IMR-90 (cell line): Measurements from ENCODE around the gene ISM1. TPM values are rescaled to one million over a fixed set of nuclear protein-coding genes. Genes with fewer than 3 reads are reported as not detected.

ENCODE experiments used
- ATAC-seq: fragments of 200-7000 bp; cut with Tn5 transposase; 2 replicates; pipeline ENCODE4 v1.9.1; 2020; ENCODE audit warnings: low read depth, mild to moderate bottlenecking, moderate library complexity
- BruUV-seq: library from RNA; stranded (reverse); fragments of 400-500 nt; replicated peaks from 2 replicates; lab custom pipeline; 2021; lab: Mats Ljungman, UMichigan
- CTCF ChIA-PET: fragments of 300-600 bp; formaldehyde crosslinking; extraction: SDS; loops from one replicate; lab custom pipeline; 2021; ENCODE audit warnings: antibody characterized with exemption; lab: Yijun Ruan, JAX
- POLR2A ChIA-PET: fragments of 300-600 bp; sonication (Branson Sonifier 250); formaldehyde crosslinking; loops from one replicate; lab custom pipeline; 2022; ENCODE audit warnings: antibody characterized with exemption; ENCODE audit not compliant: unreplicated experiment; lab: Charles Lee
- DNase-seq: peaks from one replicate; pipeline ENCODE4 v3.0.0; 2013
- H2AFZ ChIP-seq: replicated peaks from 2 replicates; pipeline ENCODE3; 2013; ENCODE audit warnings: low read length, mild to moderate bottlenecking; ENCODE audit not compliant: poor library complexity
- H2AK5ac ChIP-seq: 2 replicates; pipeline ENCODE4 v1.6.1; 2013; ENCODE audit warnings: low read depth, low read length, inconsistent platforms
- H2AK9ac ChIP-seq: replicated peaks from 2 replicates; pipeline ENCODE3; 2013; ENCODE audit warnings: mild to moderate bottlenecking, low read depth, low read length, moderate library complexity; ENCODE audit not compliant: poor library complexity
- H2BK120ac ChIP-seq: 2 replicates; pipeline ENCODE4 v1.6.1; 2013; ENCODE audit warnings: low read depth, low read length, inconsistent platforms
- H2BK15ac ChIP-seq: 3 replicates; pipeline ENCODE4 v1.6.1; 2013; ENCODE audit warnings: low read depth, low read length, inconsistent platforms
- H2BK20ac ChIP-seq: 2 replicates; pipeline ENCODE4 v1.6.1; 2013; ENCODE audit warnings: low read depth, mild to moderate bottlenecking, inconsistent platforms, low read length, moderate library complexity
- H2BK5ac ChIP-seq: 2 replicates; pipeline ENCODE4 v1.6.1; 2013; ENCODE audit warnings: mild to moderate bottlenecking, low read depth, low read length, inconsistent platforms; ENCODE audit not compliant: poor library complexity, severe bottlenecking
- H3K14ac ChIP-seq: replicated peaks from 2 replicates; pipeline ENCODE4 v1.6.1; 2013; ENCODE audit warnings: low read depth, low read length, inconsistent platforms
- H3K18ac ChIP-seq: 2 replicates; pipeline ENCODE4 v1.6.1; 2013; ENCODE audit warnings: low read depth, low read length, control low read depth
- H3K23ac ChIP-seq: 2 replicates; pipeline ENCODE4 v1.6.1; 2013; ENCODE audit warnings: low read depth, low read length, inconsistent platforms
- H3K27ac ChIP-seq: 2 replicates; pipeline ENCODE4 v1.5.1; 2013; ENCODE audit warnings: mild to moderate bottlenecking, control low read depth, low read length; ENCODE audit not compliant: insufficient read depth
- H3K27me3 ChIP-seq: 2 replicates; pipeline ENCODE4 v1.6.1; 2013; ENCODE audit warnings: low read length; ENCODE audit not compliant: control insufficient read depth, insufficient read depth
- H3K36me3 ChIP-seq: 2 replicates; pipeline ENCODE4 v1.6.1; 2013; ENCODE audit warnings: low read length, mixed read lengths; ENCODE audit not compliant: control insufficient read depth, insufficient read depth
- H3K4ac ChIP-seq: 2 replicates; pipeline ENCODE4 v1.6.1; 2013; ENCODE audit warnings: low read depth, low read length, inconsistent platforms
- H3K4me1 ChIP-seq: 2 replicates; pipeline ENCODE4 v1.6.1; 2013; ENCODE audit warnings: low read length, mixed read lengths; ENCODE audit not compliant: control insufficient read depth, insufficient read depth
- H3K4me2 ChIP-seq: 2 replicates; pipeline ENCODE4 v1.6.1; 2013; ENCODE audit warnings: low read depth, mild to moderate bottlenecking, control low read depth, low read length, moderate library complexity
- H3K4me3 ChIP-seq: 2 replicates; pipeline ENCODE4 v1.5.1; 2013; ENCODE audit warnings: low read depth, mild to moderate bottlenecking, control low read depth, low read length, moderate library complexity; ENCODE audit not compliant: insufficient read depth
- H3K56ac ChIP-seq: 2 replicates; pipeline ENCODE4 v1.6.1; 2013; ENCODE audit warnings: low read length, inconsistent platforms; ENCODE audit not compliant: insufficient read depth; ENCODE audit errors: extremely low read depth
- H3K79me1 ChIP-seq, 2 experiments: 2 replicates each; pipeline ENCODE4 v1.6.1; 2013; ENCODE audit warnings: low read length in 2 of 2, inconsistent platforms in 1 of 2, low read depth in 1 of 2
- H3K9ac ChIP-seq: 2 replicates; pipeline ENCODE4 v1.6.1; 2013; ENCODE audit warnings: low read depth, low read length, control low read depth
- H3K9me1 ChIP-seq: 2 replicates; pipeline ENCODE4 v1.6.1; 2013; ENCODE audit warnings: low read length, inconsistent platforms; ENCODE audit not compliant: insufficient read depth
- H3K9me3 ChIP-seq: 2 replicates; pipeline ENCODE4 v1.6.1; 2013; ENCODE audit warnings: low read length; ENCODE audit not compliant: control insufficient read depth, insufficient read depth
- H4K20me1 ChIP-seq: 2 replicates; pipeline ENCODE4 v1.6.1; 2013; ENCODE audit warnings: low read length, inconsistent platforms; ENCODE audit not compliant: insufficient read depth
- H4K5ac ChIP-seq: 2 replicates; pipeline ENCODE4 v1.6.1; 2013; ENCODE audit warnings: mild to moderate bottlenecking, low read depth, low read length, control low read depth
- H4K8ac ChIP-seq, 2 experiments: 2 replicates each; pipeline ENCODE4 v1.6.1; 2013; ENCODE audit warnings: low read depth in 2 of 2, low read length in 2 of 2, control low read depth in 1 of 2, inconsistent platforms in 1 of 2
- H4K91ac ChIP-seq: 2 replicates; pipeline ENCODE4 v1.6.1; 2013; ENCODE audit warnings: low read depth, low read length, inconsistent platforms; ENCODE audit not compliant: insufficient read depth
- BHLHE40 ChIP-seq: fragments of 150-350 bp; IDR thresholded peaks from 2 replicates; pipeline ENCODE4 v1.6.1; 2016; ENCODE audit warnings: mild to moderate bottlenecking, low read depth, low read length
- CEBPB ChIP-seq: IDR thresholded peaks from 2 replicates; pipeline ENCODE4 v1.6.1; 2012; ENCODE audit warnings: low read depth, low read length, improper control_type of control experiment
- CHD1 ChIP-seq: IDR thresholded peaks from 2 replicates; pipeline ENCODE4 v1.6.1; 2012; ENCODE audit warnings: low read depth, low read length, improper control_type of control experiment
- FOS ChIP-seq: fragments of 150-350 bp; IDR thresholded peaks from 2 replicates; pipeline ENCODE4 v1.6.1; 2016; ENCODE audit warnings: low read depth, low read length
- MAFK ChIP-seq: IDR thresholded peaks from 2 replicates; pipeline ENCODE4 v1.6.1; 2012; ENCODE audit warnings: low read depth, low read length, improper control_type of control experiment
- MAZ ChIP-seq: IDR thresholded peaks from 2 replicates; pipeline ENCODE4 v1.6.1; 2012; ENCODE audit warnings: low read depth, mild to moderate bottlenecking, low read length, improper control_type of control experiment, moderate library complexity, borderline replicate concordance
- MXI1 ChIP-seq: IDR thresholded peaks from 2 replicates; pipeline ENCODE4 v1.6.1; 2012; ENCODE audit warnings: low read depth, mild to moderate bottlenecking, low read length, moderate library complexity, borderline replicate concordance
- NFE2L2 ChIP-seq: fragments of 150-350 bp; IDR thresholded peaks from 2 replicates; pipeline ENCODE4 v1.6.1; 2016; ENCODE audit warnings: low read depth, mild to moderate bottlenecking, low read length
- POLR2A ChIP-seq: IDR thresholded peaks from 2 replicates; pipeline ENCODE4 v1.6.1; 2012; ENCODE audit warnings: mild to moderate bottlenecking, low read depth, low read length
- RAD21 ChIP-seq: IDR thresholded peaks from 2 replicates; pipeline ENCODE4 v1.6.1; 2012; ENCODE audit warnings: low read length, improper control_type of control experiment
- RCOR1 ChIP-seq: IDR thresholded peaks from 2 replicates; pipeline ENCODE4 v1.6.1; 2012; ENCODE audit warnings: mild to moderate bottlenecking, low read length, improper control_type of control experiment; ENCODE audit not compliant: insufficient replicate concordance
- RFX5 ChIP-seq: IDR thresholded peaks from 2 replicates; pipeline ENCODE4 v1.8.0; 2012; ENCODE audit warnings: low read depth, mild to moderate bottlenecking, low read length, moderate library complexity
- SMC3 ChIP-seq: fragments of 150-350 bp; IDR thresholded peaks from 2 replicates; pipeline ENCODE4 v1.6.1; 2016; ENCODE audit warnings: low read depth, mild to moderate bottlenecking, antibody characterized with exemption, low read length, moderate library complexity
- USF2 ChIP-seq: fragments of 150-350 bp; IDR thresholded peaks from 2 replicates; pipeline ENCODE4 v1.6.1; 2017; ENCODE audit warnings: mild to moderate bottlenecking, antibody characterized with exemption, low read length, low read depth
- WGBS, 2 experiments: methylation state at CpG; one replicate each; pipeline versions ENCODE4 v1.1.5 to v1.1.7; 2013; ENCODE audit warnings: missing lambda C conversion rate in 2 of 2; ENCODE audit not compliant: insufficient read length in 1 of 2; ENCODE audit errors: extremely low coverage in 2 of 2; 5-methylcytosine and 5-hydroxymethylcytosine counted together
- dilution Hi-C: fragments of 300-500 bp; cut with HindIII; formaldehyde crosslinking; loops from one replicate; pipeline ENCODE4 v1.14.3; 2018; ENCODE audit warnings: low sequenced_read_pairs; ENCODE audit not compliant: unreplicated experiment
- in situ Hi-C: fragments of 300-500 bp; cut with MboI; formaldehyde crosslinking; loops from 3 replicates; pipeline ENCODE4 v1.14.3; 2019; ENCODE audit warnings: low sequenced_read_pairs, inconsistent platforms, mixed read lengths
- intact Hi-C: fragments of 100-400 bp; cut with micrococcal nuclease; formaldehyde crosslinking; loops from 2 replicates; pipeline ENCODE4 v1.10.0; 2022
- polyA plus RNA-seq, 3 experiments: library from polyadenylated mRNA; depleted of rRNA; stranded (reverse); fragments of >200 nt; gene quantifications; 2 replicates each; pipeline ENCODE4 v1.2.3, GENCODE V29; 2012; ENCODE audit warnings: low replicate concordance in 1 of 3
- total RNA-seq: library from RNA; depleted of rRNA; stranded (reverse); fragments of >200 nt; gene quantifications from 2 replicates; pipeline ENCODE4 v1.2.3, GENCODE V29; 2012
- TF ChIP-seq, protein P1 (sequence below): conservative IDR thresholded peaks from 2 replicates; pipeline ENCODE4 v1.5.1; 2012; ENCODE audit warnings: mild to moderate bottlenecking, low read depth, low read length, improper control_type of control experiment
- TF ChIP-seq, protein P2 (sequence below): fragments of 150-350 bp; IDR thresholded peaks from 2 replicates; pipeline ENCODE4 v1.6.1; 2016; ENCODE audit warnings: low read depth, mild to moderate bottlenecking, low read length, moderate library complexity, borderline replicate concordance

The ISM1 gene
- total and polyA plus RNA-seq, 2 of the 4 experiments (the other 2 are of a cell fraction): not detected

- Histone ChIP-seq H2BK5ac (no peak overlapping the region), H3K4me1 (no peaks in the 10 kb centered on the region)
- POLR2A ChIA-PET: no interaction called here
Measured at GRCh38 chr20:13199279-13199678, 21.8 kb upstream of the ISM1 start.

More at GRCh38 chr20:13199279-13199678, 21.8 kb upstream of the ISM1 start:
- Histone ChIP-seq H3K4ac (no peak overlapping the region), H3K4me2 (no peak overlapping the region), H3K27ac (no peak overlapping the region), H4K20me1 (no peaks in the 10 kb centered on the region), H4K5ac (no peak overlapping the region), H2BK15ac (no peak overlapping the region), H2BK120ac (no peak overlapping the region), H3K4me3 (no peak overlapping the region), H3K27me3 (no peaks in the 10 kb centered on the region), H2AK9ac (no peak overlapping the region), H3K9ac (no peak overlapping the region), H3K9me3 (no peaks in the 10 kb centered on the region), H2AFZ (no peak overlapping the region), H2AK5ac (no peak overlapping the region), H3K36me3 (no peaks in the 10 kb centered on the region), H3K56ac (no peak overlapping the region), H4K91ac (no peak overlapping the region), H3K79me1 (no peaks in the 10 kb centered on the region), H3K9me1 (no peaks in the 10 kb centered on the region), H4K8ac (no peak overlapping the region), H2BK20ac (no peak overlapping the region), H3K14ac (no peak overlapping the region), H3K23ac (no peak overlapping the region), H3K18ac (no peak overlapping the region)
- DNase-seq (no peak), ATAC-seq (no peak)
- no peak for TF ChIP-seq FOS
- TF ChIP-seq RCOR1: no peak
- no peak for TF ChIP-seq CEBPB
- TF ChIP-seq, protein P1, sequence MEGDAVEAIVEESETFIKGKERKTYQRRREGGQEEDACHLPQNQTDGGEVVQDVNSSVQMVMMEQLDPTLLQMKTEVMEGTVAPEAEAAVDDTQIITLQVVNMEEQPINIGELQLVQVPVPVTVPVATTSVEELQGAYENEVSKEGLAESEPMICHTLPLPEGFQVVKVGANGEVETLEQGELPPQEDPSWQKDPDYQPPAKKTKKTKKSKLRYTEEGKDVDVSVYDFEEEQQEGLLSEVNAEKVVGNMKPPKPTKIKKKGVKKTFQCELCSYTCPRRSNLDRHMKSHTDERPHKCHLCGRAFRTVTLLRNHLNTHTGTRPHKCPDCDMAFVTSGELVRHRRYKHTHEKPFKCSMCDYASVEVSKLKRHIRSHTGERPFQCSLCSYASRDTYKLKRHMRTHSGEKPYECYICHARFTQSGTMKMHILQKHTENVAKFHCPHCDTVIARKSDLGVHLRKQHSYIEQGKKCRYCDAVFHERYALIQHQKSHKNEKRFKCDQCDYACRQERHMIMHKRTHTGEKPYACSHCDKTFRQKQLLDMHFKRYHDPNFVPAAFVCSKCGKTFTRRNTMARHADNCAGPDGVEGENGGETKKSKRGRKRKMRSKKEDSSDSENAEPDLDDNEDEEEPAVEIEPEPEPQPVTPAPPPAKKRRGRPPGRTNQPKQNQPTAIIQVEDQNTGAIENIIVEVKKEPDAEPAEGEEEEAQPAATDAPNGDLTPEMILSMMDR: no peak
- TF ChIP-seq MAFK: no peak
- TF ChIP-seq, protein P2, sequence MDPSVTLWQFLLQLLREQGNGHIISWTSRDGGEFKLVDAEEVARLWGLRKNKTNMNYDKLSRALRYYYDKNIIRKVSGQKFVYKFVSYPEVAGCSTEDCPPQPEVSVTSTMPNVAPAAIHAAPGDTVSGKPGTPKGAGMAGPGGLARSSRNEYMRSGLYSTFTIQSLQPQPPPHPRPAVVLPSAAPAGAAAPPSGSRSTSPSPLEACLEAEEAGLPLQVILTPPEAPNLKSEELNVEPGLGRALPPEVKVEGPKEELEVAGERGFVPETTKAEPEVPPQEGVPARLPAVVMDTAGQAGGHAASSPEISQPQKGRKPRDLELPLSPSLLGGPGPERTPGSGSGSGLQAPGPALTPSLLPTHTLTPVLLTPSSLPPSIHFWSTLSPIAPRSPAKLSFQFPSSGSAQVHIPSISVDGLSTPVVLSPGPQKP: no peak
- TF ChIP-seq MXI1: no peak
- no peak for TF ChIP-seq NFE2L2
- no peak for TF ChIP-seq CHD1
- TF ChIP-seq USF2: no peak
- TF ChIP-seq POLR2A: no peak
- TF ChIP-seq BHLHE40: no peak
- no peak for TF ChIP-seq SMC3
- TF ChIP-seq RAD21: no peak
- TF ChIP-seq MAZ: no peak
- no peak for TF ChIP-seq RFX5
- BruUV-seq: no TSS peak
- intact Hi-C loops: no loop called here
- in situ Hi-C loops: no loop called here
- CTCF ChIA-PET: no interaction called here
- WGBS, 2 experiments: no CpG with 5 or more reads among the region's 2 CpGs
- dilution Hi-C loops: no loop called here
